Gastroesophageal sphincter (tissue), 3 donors: Measurements from ENCODE around the gene CYP1A2.

ENCODE experiments used
- CTCF ChIP-seq, 4 experiments: fragments of 200-600 bp in 2 of 4; fragments of 450-650 bp in 2 of 4; sonication (generic) in 1 of 4; IDR thresholded peaks; one replicate each; pipeline ENCODE4 v1.5.1; 2017 to 2019; ENCODE audit warnings: antibody characterized with exemption in 4 of 4, mild to moderate bottlenecking in 2 of 4, moderate library complexity in 2 of 4
- EP300 ChIP-seq: sonication (generic); formaldehyde crosslinking; IDR thresholded peaks from one replicate; pipeline ENCODE4 v1.6.1; 2017; ENCODE audit warnings: antibody characterized with exemption, mild to moderate bottlenecking

DNA sequence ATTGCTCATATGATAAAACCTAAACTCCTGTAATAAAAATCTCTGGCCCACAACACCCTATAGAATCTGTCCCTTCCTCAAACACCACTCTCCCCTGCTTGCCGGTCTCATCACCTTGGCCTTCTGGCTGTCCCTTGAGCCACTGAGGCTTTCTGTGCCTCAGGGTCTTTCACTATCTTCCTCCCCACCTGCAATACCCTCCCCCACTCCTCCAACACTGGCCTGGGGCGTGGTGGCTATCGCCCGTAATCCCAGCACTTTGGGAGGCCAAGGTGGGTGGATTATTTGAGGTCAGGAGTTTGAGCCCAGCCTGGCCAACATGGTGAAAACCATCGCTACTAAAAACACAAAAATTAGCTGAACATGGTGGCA lies 29.9 kb downstream of the CYP1A2 start:
- TF ChIP-seq EP300, result no peak
- no peak for TF ChIP-seq CTCF (IDR thresholded peaks at IDR 0.05)
